Prostate gland (tissue), 2 donors: Measurements from ENCODE around the gene XPOT. TPM values are rescaled to one million over a fixed set of nuclear protein-coding genes. Genes with fewer than 3 reads are reported as not detected.

Experiments used
- DNase-seq: peaks from one replicate; pipeline ENCODE4 v3.0.0-alpha.2; 2019; ENCODE audit warnings: low spot score
- H3K27ac ChIP-seq, 2 donors: fragments of 200-600 bp; sonication (generic); 2 replicates each; pipeline ENCODE4 v1.5.1; 2017 to 2019
- H3K27me3 ChIP-seq: fragments of 200-600 bp; sonication (generic); replicated peaks from 2 replicates; pipeline ENCODE4 v1.5.1; 2019; ENCODE audit not compliant: insufficient read depth
- H3K36me3 ChIP-seq, 2 donors: fragments of 200-600 bp; sonication (generic); 1 replicate in 1 of 2; 2 replicates in 1 of 2; pipeline versions ENCODE4 v1.5.1 to v1.8.1; 2017 to 2019
- H3K4me1 ChIP-seq: fragments of 200-600 bp; sonication (generic); replicated peaks from 2 replicates; pipeline ENCODE4 v1.5.1; 2019
- H3K4me3 ChIP-seq, 2 donors: fragments of 200-600 bp; sonication (generic); 2 replicates each; pipeline ENCODE4 v1.5.1; 2017 to 2019
- H3K9me3 ChIP-seq: fragments of 200-600 bp; sonication (generic); 2 replicates; pipeline ENCODE4 v1.5.1; 2017
- POLR2A ChIP-seq: fragments of 450-650 bp; IDR thresholded peaks from one replicate; pipeline ENCODE4 v1.6.1; 2016; ENCODE audit warnings: antibody characterized with exemption, mild to moderate bottlenecking
- POLR2AphosphoS5 ChIP-seq: sonication (generic); formaldehyde crosslinking; IDR thresholded peaks from one replicate; pipeline ENCODE4 v1.6.1; 2017; ENCODE audit warnings: antibody characterized with exemption
- WGBS: methylation state at CpG from one replicate; pipeline ENCODE4 v1.1.5; 2018; 5-methylcytosine and 5-hydroxymethylcytosine counted together
- intact Hi-C: fragments of 100-400 bp; cut with DNase I; formaldehyde crosslinking; loops from one replicate; pipeline ENCODE4 v1.14.2; 2022
- total RNA-seq, 2 donors: library from RNA; depleted of rRNA; stranded (reverse); fragments of >200 nt; gene quantifications; one replicate each; pipeline ENCODE4 v1.1.0, GENCODE V29; 2016
- TF ChIP-seq, protein P1 (sequence below), 4 experiments: fragments of 200-600 bp in 2 of 4; fragments of 450-650 bp in 2 of 4; sonication (generic) in 2 of 4; IDR thresholded peaks; 1 replicate in 3 of 4; 2 replicates in 1 of 4; pipeline ENCODE4 v1.5.1; 2016 to 2019; ENCODE audit warnings: antibody characterized with exemption in 4 of 4, mild to moderate bottlenecking in 2 of 4, moderate library complexity in 2 of 4

The XPOT gene
- total RNA-seq, 2 donors from 2014 or later: 30.4 to 36.8 TPM

DNA sequence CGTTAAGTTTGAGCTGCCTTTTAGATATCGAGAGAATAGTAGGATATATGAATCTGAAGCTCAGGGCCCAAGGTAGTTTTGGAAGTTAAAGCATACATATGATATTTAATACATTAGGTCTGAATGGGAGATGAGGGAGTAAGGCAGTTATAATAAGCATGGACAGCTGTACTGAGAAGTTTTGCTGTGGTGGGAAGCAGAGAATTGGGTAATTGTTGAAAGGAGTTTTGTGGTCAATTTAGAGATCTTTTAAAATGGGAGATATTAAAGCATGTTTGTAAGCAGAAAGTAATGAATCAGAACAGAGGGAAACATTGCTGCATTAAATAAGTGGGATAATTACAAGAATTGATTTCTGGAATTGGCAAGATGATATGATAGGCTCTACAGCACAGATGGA is 69.0 kb downstream of the XPOT start:
- H3K36me3 ChIP-seq: peaks cover 0 to 12% of the 10 kb centered on the region in 2 donors

DNA sequence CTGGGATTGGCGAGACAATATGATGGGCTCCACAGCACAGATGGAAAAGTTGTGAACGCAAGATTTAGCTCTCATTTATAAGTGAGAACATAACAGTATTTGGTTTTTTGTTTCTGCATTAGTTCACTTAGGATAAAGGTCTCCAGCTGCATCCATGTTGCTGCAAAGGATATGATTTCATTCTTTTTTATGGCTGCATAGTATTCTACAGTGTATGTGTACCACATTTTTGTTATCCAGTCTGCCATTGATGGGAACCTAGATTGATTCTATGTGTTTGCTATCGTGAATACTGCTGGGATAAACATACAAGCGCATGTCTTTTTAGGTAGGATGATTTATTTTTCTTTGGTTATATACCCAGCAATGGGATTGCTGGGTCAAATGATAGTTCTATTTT is 71.3 kb downstream of the XPOT start:
- DNase-seq: no peak
- Histone ChIP-seq H3K27ac (no peak overlapping the region), H3K36me3 (peaks cover 0 to 6% of the 10 kb centered on the region in 2 donors), H3K4me3 (no peak overlapping the region), H3K9me3 (no peaks in the 10 kb centered on the region), H3K4me1 (no peaks in the 10 kb centered on the region), H3K27me3 (no peaks in the 10 kb centered on the region)
- intact Hi-C loops: no loop called here
- no peak for TF ChIP-seq POLR2A
- TF ChIP-seq POLR2AphosphoS5: no peak
- TF ChIP-seq, protein P1, sequence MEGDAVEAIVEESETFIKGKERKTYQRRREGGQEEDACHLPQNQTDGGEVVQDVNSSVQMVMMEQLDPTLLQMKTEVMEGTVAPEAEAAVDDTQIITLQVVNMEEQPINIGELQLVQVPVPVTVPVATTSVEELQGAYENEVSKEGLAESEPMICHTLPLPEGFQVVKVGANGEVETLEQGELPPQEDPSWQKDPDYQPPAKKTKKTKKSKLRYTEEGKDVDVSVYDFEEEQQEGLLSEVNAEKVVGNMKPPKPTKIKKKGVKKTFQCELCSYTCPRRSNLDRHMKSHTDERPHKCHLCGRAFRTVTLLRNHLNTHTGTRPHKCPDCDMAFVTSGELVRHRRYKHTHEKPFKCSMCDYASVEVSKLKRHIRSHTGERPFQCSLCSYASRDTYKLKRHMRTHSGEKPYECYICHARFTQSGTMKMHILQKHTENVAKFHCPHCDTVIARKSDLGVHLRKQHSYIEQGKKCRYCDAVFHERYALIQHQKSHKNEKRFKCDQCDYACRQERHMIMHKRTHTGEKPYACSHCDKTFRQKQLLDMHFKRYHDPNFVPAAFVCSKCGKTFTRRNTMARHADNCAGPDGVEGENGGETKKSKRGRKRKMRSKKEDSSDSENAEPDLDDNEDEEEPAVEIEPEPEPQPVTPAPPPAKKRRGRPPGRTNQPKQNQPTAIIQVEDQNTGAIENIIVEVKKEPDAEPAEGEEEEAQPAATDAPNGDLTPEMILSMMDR (IDR thresholded peaks at IDR 0.05): no peak
- WGBS: 98% methylated on average over 4 of the region's 4 CpGs

More for the DNA sequence above, 69.0 kb downstream of the XPOT start:
- DNase-seq: no peak
- Histone ChIP-seq H3K4me1 (no peaks in the 10 kb centered on the region), H3K4me3 (no peak overlapping the region), H3K27me3 (no peaks in the 10 kb centered on the region), H3K27ac (no peak overlapping the region), H3K9me3 (no peaks in the 10 kb centered on the region)
- TF ChIP-seq POLR2AphosphoS5 (no peak), POLR2A (no peak)
- TF ChIP-seq, protein P1 (IDR thresholded peaks at IDR 0.05): no peak
- intact Hi-C loops: no loop called here
- 93% methylated on average over 2 of the region's 2 CpGs for WGBS

DNA sequence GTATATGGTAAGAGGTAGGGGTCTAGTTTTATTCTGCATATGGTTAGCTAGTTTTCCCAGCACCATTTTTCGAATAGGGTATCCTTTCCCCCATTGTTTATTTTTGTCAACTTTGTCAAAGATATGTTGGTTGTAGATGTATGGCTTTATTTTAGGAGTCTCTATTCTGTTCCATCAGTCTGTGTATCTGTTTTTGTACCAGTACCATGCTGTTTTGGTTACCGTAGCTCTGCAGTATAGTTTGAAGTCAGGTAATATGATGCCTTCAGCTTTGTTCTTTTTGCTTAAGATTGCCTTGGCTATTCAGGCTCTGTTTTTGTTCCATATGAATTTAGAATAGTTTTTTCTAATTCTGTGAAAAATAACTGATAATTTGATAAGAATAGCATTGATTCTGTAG is 72.7 kb downstream of the XPOT start:
- no peaks in the 10 kb centered on the region for H3K27me3 ChIP-seq
- no peak overlapping the region for H3K27ac ChIP-seq
- no peaks in the 10 kb centered on the region for H3K9me3 ChIP-seq
- no peaks in the 10 kb centered on the region for H3K4me1 ChIP-seq
- no peak overlapping the region for H3K4me3 ChIP-seq
- WGBS: 92% methylated on average over 2 of the region's 2 CpGs
- intact Hi-C loops: no loop called here
- peaks cover 0 to 6% of the 10 kb centered on the region in 2 donors for H3K36me3 ChIP-seq
- DNase-seq: no peak
- TF ChIP-seq, protein P1 (IDR thresholded peaks at IDR 0.05): no peak
- TF ChIP-seq POLR2A (no peak), POLR2AphosphoS5 (no peak)

DNA sequence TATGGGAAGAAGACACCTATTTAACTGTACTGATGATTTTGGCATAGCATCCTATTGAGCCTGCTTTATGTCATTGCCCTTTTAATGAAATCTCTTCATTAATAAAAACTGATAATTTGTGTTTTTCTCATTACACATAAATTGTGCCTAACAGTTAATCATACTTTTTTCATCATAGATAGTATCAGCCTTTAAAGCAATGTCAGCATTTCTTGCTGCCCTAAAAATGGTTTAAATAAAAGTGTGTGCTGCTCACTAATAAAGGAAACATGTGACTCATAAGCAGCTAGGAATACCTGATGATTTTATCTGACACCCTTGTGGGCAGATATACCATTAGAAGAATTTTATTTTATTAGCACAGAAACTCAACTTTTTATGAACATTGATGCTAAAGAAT is 74.5 kb downstream of the XPOT start:
- DNase-seq: no peak
- Histone ChIP-seq H3K36me3 (peaks cover 0 to 6% of the 10 kb centered on the region in 2 donors), H3K27me3 (no peaks in the 10 kb centered on the region), H3K4me3 (no peak overlapping the region), H3K9me3 (no peaks in the 10 kb centered on the region), H3K27ac (no peak overlapping the region), H3K4me1 (no peaks in the 10 kb centered on the region)
- intact Hi-C loops: no loop called here
- TF ChIP-seq POLR2A: no peak

DNA sequence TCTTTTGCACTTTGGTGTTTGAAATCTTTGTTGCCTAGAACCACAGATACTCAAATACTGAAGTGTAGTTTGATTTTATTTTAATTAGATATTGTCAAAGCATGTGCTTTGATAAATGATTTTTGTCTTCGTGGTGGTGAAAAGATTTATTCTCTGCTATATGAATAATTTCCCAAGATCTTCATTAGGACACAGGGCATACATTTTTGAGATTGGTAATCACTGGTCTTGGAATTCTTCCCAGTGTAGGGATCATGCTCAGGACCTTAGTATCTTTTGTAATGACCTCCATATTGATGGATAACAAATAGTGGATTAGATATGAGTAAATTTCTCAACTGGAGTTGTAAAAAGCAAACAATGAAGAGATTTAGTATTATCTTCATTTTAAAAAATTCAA is 76.0 kb downstream of the XPOT start:
- 94% methylated on average over 1 of the region's 1 CpG for WGBS
- H3K36me3 ChIP-seq: no peaks in the 10 kb centered on the region
- no peaks in the 10 kb centered on the region for H3K27me3 ChIP-seq
- H3K4me3 ChIP-seq: no peak overlapping the region
- intact Hi-C loops: no loop called here
- no peak for TF ChIP-seq POLR2A
- TF ChIP-seq, protein P1 (IDR thresholded peaks at IDR 0.05): no peak
- no peak for TF ChIP-seq POLR2AphosphoS5
- DNase-seq: no peak
- H3K4me1 ChIP-seq: no peaks in the 10 kb centered on the region
- no peaks in the 10 kb centered on the region for H3K9me3 ChIP-seq
- no peak overlapping the region for H3K27ac ChIP-seq
